NB4 (cell line): ENCODE measurements around the gene SLC26A2.

Experiments used
- CTCF ChIP-seq: IDR thresholded peaks from one replicate; pipeline ENCODE4 v1.5.1; 2012; ENCODE audit warnings: low read depth, low read length
- MAX ChIP-seq: IDR thresholded peaks from 2 replicates; pipeline ENCODE4 v1.6.1; 2011; ENCODE audit warnings: low read depth, low read length
- MYC ChIP-seq: IDR thresholded peaks from 2 replicates; pipeline ENCODE4 v1.6.1; 2011; ENCODE audit warnings: low read depth, low read length
- POLR2A ChIP-seq: IDR thresholded peaks from 2 replicates; pipeline ENCODE4 v1.6.1; 2011; ENCODE audit warnings: mild to moderate bottlenecking; ENCODE audit not compliant: insufficient read length; ENCODE audit errors: extremely low read depth

- TF ChIP-seq CTCF, result no peak
- no peak for TF ChIP-seq POLR2A
- no peak for TF ChIP-seq MAX
- TF ChIP-seq MYC, result no peak
These were observed 2.7 kb upstream of the SLC26A2 start for GRCh38 chr5:149957855-149958254.
